HG02870 (cell line): ENCODE results near the gene RRP1.

Experiments
- ATAC-seq: cut with Tn5 transposase; IDR thresholded peaks from one replicate; pipeline ENCODE4 v1.9.1; 2021; ENCODE audit warnings: mild to moderate bottlenecking, moderate library complexity; ENCODE audit not compliant: unreplicated experiment

RRP1 gene

GRCh38 chr21:43775190-43775589, 14.2 kb upstream of the RRP1 start:
- no peak for ATAC-seq

- peak; percentile 44 for ATAC-seq
Measured at GRCh38 chr21:43775795-43776430, 13.5 kb upstream of the RRP1 start, which contains the start of gene CSTB. Gene CSTB (minus strand): TSS chr21:43776308. CDS start chr21:43776269, 39 bp downstream.

GRCh38 chr21:43777953-43778352, 11.4 kb upstream of the RRP1 start:
- ATAC-seq, result no peak

- ATAC-seq, result no peak
Measured at GRCh38 chr21:43778469-43779335, 10.7 kb upstream of the RRP1 start.

- ATAC-seq, result no peak
Measured at GRCh38 chr21:43779660-43780059, 9.7 kb upstream of the RRP1 start.

- ATAC-seq, result no peak
Measured at GRCh38 chr21:43781846-43782245, 7.5 kb upstream of the RRP1 start.

GRCh38 chr21:43782431-43783097, 6.8 kb upstream of the RRP1 start:
- ATAC-seq, result no peak

GRCh38 chr21:43783098-43783700, 6.2 kb upstream of the RRP1 start:
- no peak for ATAC-seq

GRCh38 chr21:43785134-43785533, 4.2 kb upstream of the RRP1 start:
- no peak for ATAC-seq

GRCh38 chr21:43786300-43786806, 3.0 kb upstream of the RRP1 start:
- no peak for ATAC-seq

- no peak for ATAC-seq
Measured at GRCh38 chr21:43786807-43787440, 2.5 kb upstream of the RRP1 start.

- no peak for ATAC-seq
Measured at GRCh38 chr21:43790010-43790524, 690 bp downstream of the RRP1 start.

- ATAC-seq, result no peak
Measured at GRCh38 chr21:43792406-43792805, 3.0 kb downstream of the RRP1 start.

- ATAC-seq, result no peak
Measured at GRCh38 chr21:43793243-43793642, 3.9 kb downstream of the RRP1 start.

- ATAC-seq, result no peak
Measured at GRCh38 chr21:43794311-43794710, 4.9 kb downstream of the RRP1 start.

- no peak for ATAC-seq
Measured at GRCh38 chr21:43794857-43795256, 5.5 kb downstream of the RRP1 start.

GRCh38 chr21:43797415-43797814, 8.0 kb downstream of the RRP1 start:
- ATAC-seq, result no peak

GRCh38 chr21:43797925-43798715, 8.7 kb downstream of the RRP1 start:
- no peak for ATAC-seq

GRCh38 chr21:43799301-43799840, 10.0 kb downstream of the RRP1 start:
- ATAC-seq, result no peak
